GM19238 (cell line): ENCODE results near the gene KLF16.

Experiments used
- DNase-seq: peaks from one replicate; pipeline ENCODE4 v3.0.0; 2011; ENCODE audit warnings: low spot score; ENCODE audit not compliant: insufficient read length

KLF16 gene

GRCh38 chr19:1855040-1855827, 8.1 kb downstream of the KLF16 start:
- DNase-seq = peak; percentile 96

- no peak for DNase-seq
These were observed 8.8 kb downstream of the KLF16 start for GRCh38 chr19:1854542-1855039.

- no peak for DNase-seq
These were observed 9.3 kb downstream of the KLF16 start for GRCh38 chr19:1854039-1854541.

- peak; percentile 87 for DNase-seq
These were observed 9.9 kb downstream of the KLF16 start for GRCh38 chr19:1853295-1854038.

- DNase-seq = no peak
These were observed 10.7 kb downstream of the KLF16 start for GRCh38 chr19:1852581-1853128.

- DNase-seq = no peak
These were observed 11.5 kb downstream of the KLF16 start for GRCh38 chr19:1851654-1852580.

GRCh38 chr19:1850809-1851653, 12.3 kb downstream of the KLF16 start:
- DNase-seq = no peak

- no peak for DNase-seq
These were observed 13.4 kb downstream of the KLF16 start for GRCh38 chr19:1849886-1850398.

- no peak for DNase-seq
These were observed 14.3 kb downstream of the KLF16 start for GRCh38 chr19:1849132-1849474.

GRCh38 chr19:1848399-1849131, 14.8 kb downstream of the KLF16 start, which contains the start of gene REXO1:
Gene REXO1, minus strand, starts transcription at chr19:1848483. Its CDS starts 125 bp downstream, at chr19:1848358.
- DNase-seq = peak; percentile 91

- DNase-seq = no peak
These were observed 15.5 kb downstream of the KLF16 start for GRCh38 chr19:1847684-1848398.

- DNase-seq = no peak
These were observed 16.1 kb downstream of the KLF16 start for GRCh38 chr19:1847348-1847683.

GRCh38 chr19:1846517-1847204, 16.7 kb downstream of the KLF16 start:
- no peak for DNase-seq

GRCh38 chr19:1845642-1846041, 17.7 kb downstream of the KLF16 start:
- DNase-seq = no peak

GRCh38 chr19:1845125-1845515, 18.3 kb downstream of the KLF16 start:
- DNase-seq = no peak

- no peak for DNase-seq
These were observed 18.8 kb downstream of the KLF16 start for GRCh38 chr19:1844513-1845124.

GRCh38 chr19:1843646-1844394, 19.6 kb downstream of the KLF16 start:
- DNase-seq = no peak
